HG02763 (cell line): Measurements from ENCODE around the gene INTS12.
A peak's percentile ranks its signal among the peaks of the same experiment; 100 is the strongest.
"Not testable (repeated sequence)": the region's sequence is repeated elsewhere in the genome, so short reads cannot be mapped to it uniquely, and the experiment has no call there.

ENCODE experiments used
- ATAC-seq: cut with Tn5 transposase; IDR thresholded peaks from one replicate; pipeline ENCODE4 v1.9.1; 2021; ENCODE audit warnings: mild to moderate bottlenecking, moderate library complexity; ENCODE audit not compliant: unreplicated experiment

Gene INTS12

GRCh38 chr4:105708181-105709080 is at the start of gene INTS12, which contains the start of gene GSTCD:
Gene INTS12 (minus strand): TSS chr4:105708689. CDS start chr4:105700005, 8,684 bp downstream.
Gene GSTCD (plus strand): TSS chr4:105708784. CDS start chr4:105717614, 8,830 bp downstream.
- peak; percentile 87 for ATAC-seq

- ATAC-seq: no peak
Observed at GRCh38 chr4:105755375-105755774, 46.9 kb upstream of the INTS12 start.

GRCh38 chr4:105753361-105753760 is 44.9 kb upstream of the INTS12 start:
- no peak for ATAC-seq

- ATAC-seq: no peak
Observed at GRCh38 chr4:105751718-105752299, 43.3 kb upstream of the INTS12 start.

GRCh38 chr4:105748222-105748621 is 39.7 kb upstream of the INTS12 start:
- ATAC-seq: no peak

- no peak for ATAC-seq
Observed at GRCh38 chr4:105741548-105741947, 33.1 kb upstream of the INTS12 start.

GRCh38 chr4:105735217-105735616 is 26.7 kb upstream of the INTS12 start:
- not testable (repeated sequence) for ATAC-seq

GRCh38 chr4:105729895-105730294 is 21.4 kb upstream of the INTS12 start:
- not testable (repeated sequence) for ATAC-seq

- ATAC-seq: no peak
Observed at GRCh38 chr4:105725623-105726022, 17.1 kb upstream of the INTS12 start.

GRCh38 chr4:105719204-105719603 is 10.7 kb upstream of the INTS12 start:
- no peak for ATAC-seq

- no peak for ATAC-seq
Observed at GRCh38 chr4:105715692-105716278, 7.3 kb upstream of the INTS12 start.

- no peak for ATAC-seq
Observed at GRCh38 chr4:105714932-105715331, 6.4 kb upstream of the INTS12 start.

GRCh38 chr4:105714071-105714521 is 5.6 kb upstream of the INTS12 start:
- peak; percentile 69 for ATAC-seq

- no peak for ATAC-seq
Observed at GRCh38 chr4:105712766-105713165, 4.3 kb upstream of the INTS12 start.

GRCh38 chr4:105710678-105711077 is 2.2 kb upstream of the INTS12 start:
- no peak for ATAC-seq

GRCh38 chr4:105710012-105710600 is 1.6 kb upstream of the INTS12 start:
- no peak for ATAC-seq

- peak; percentile 29 for ATAC-seq
Observed at GRCh38 chr4:105709081-105709450, 577 bp upstream of the INTS12 start.

GRCh38 chr4:105707782-105708180 is 708 bp downstream of the INTS12 start:
- ATAC-seq: no peak

- ATAC-seq: no peak
Observed at GRCh38 chr4:105698607-105699006, 9.9 kb downstream of the INTS12 start.

GRCh38 chr4:105695832-105696231 is 12.7 kb downstream of the INTS12 start:
- not testable (repeated sequence) for ATAC-seq

GRCh38 chr4:105694812-105695211 is 13.7 kb downstream of the INTS12 start:
- ATAC-seq: not testable (repeated sequence)
